GM10266 (cell line): ENCODE measurements around the gene CHID1.

Experiments
- DNase-seq: peaks from one replicate; pipeline ENCODE4 v3.0.0; 2012; ENCODE audit errors: extremely low spot score
- TF ChIP-seq, protein P1 (sequence below): IDR thresholded peaks from 2 replicates; pipeline ENCODE4 v1.5.1; 2012; ENCODE audit warnings: mild to moderate bottlenecking, low read depth; ENCODE audit not compliant: control insufficient read depth, insufficient read depth; ENCODE audit errors: missing control alignments

The CHID1 gene

DNA sequence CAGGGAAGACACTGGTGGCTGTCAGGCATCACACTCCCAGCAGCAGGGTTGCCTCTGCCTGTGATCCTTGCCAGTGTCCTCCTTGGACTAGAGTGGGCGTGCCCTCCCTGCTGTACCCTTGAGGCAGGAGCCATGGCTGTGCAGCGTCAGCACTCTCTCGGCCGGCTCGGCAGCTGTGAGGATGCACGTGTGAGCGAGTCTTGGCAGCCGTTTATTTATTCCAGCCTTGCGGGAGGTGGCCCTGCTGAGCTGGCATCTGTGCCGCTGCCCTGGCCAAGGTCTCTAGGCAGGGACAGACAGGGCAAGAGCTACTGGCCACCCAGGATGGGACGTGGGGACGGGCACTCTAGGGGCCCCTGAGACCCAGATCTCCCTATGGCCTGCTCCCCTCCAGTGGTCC, 34.1 kb downstream of the CHID1 start:
- DNase-seq: no peak
- TF ChIP-seq, protein P1, sequence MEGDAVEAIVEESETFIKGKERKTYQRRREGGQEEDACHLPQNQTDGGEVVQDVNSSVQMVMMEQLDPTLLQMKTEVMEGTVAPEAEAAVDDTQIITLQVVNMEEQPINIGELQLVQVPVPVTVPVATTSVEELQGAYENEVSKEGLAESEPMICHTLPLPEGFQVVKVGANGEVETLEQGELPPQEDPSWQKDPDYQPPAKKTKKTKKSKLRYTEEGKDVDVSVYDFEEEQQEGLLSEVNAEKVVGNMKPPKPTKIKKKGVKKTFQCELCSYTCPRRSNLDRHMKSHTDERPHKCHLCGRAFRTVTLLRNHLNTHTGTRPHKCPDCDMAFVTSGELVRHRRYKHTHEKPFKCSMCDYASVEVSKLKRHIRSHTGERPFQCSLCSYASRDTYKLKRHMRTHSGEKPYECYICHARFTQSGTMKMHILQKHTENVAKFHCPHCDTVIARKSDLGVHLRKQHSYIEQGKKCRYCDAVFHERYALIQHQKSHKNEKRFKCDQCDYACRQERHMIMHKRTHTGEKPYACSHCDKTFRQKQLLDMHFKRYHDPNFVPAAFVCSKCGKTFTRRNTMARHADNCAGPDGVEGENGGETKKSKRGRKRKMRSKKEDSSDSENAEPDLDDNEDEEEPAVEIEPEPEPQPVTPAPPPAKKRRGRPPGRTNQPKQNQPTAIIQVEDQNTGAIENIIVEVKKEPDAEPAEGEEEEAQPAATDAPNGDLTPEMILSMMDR: no peak

DNA sequence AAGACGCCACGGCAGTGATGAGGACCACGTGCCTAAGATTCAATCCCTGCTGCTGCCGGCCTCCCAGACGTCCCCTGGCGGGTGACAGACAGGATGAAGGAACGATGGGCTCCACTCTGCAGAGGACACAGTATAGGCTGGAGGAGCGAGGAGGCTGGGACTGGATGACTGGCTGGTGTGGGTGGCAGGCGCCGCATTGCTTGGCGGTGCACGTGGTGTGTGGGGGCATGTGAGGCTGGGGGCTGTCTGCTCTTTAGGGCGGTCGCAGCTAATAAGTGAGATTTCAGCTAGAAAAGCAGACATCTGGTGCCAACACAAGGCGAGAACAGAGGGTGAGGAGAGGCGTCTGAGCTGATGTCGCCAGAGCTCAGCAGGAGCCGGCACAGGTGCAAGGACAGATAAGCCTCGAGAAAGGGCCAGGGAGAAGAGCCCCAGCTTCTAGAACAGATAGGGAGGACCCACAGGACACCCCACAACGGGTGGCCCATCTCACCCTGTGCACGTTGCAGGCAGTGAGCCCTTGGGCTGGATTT, 34.8 kb downstream of the CHID1 start:
- no peak for DNase-seq
- TF ChIP-seq, protein P1: no peak

DNA sequence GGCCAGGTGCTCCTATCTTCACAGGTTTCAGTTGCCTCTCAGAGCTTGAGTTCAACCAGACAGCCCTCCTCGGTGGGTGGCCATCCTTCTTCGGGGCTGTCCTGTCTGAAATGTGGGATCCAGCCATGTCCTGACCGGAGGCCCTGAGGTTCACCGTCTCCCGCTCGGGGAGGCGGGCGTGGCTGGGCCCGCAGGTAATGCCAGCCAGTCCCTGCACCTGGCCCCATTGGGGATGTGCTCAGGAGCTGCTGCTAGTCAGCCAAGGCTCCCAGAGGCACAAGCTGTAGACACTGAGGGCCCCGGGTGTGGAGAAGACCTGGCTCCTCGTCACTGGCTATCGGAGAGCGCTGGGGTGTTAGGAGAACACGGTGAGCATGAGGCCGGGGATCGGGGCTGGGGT, 35.4 kb downstream of the CHID1 start:
- DNase-seq: no peak
- TF ChIP-seq, protein P1: no peak

DNA sequence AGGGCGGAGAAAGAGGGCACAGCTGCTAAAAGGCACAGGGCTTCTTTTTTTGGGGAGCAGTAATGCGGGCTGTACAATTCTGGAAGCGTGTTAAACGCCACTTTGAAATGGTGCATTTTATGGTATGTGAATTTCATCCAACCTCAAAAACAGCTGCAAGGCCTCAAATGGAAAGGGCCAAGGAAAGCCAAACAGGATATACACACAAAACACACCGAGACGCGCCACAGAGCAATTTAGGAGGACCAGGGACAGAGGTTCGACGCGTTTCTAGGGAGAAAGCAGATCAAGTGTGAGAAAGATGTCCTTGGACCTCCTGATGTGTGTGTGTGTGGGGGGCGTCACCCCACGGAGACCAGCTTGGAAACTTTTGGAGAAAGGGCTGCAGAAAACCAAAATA, 36.9 kb downstream of the CHID1 start:
- TF ChIP-seq, protein P1: no peak
- DNase-seq: no peak

DNA sequence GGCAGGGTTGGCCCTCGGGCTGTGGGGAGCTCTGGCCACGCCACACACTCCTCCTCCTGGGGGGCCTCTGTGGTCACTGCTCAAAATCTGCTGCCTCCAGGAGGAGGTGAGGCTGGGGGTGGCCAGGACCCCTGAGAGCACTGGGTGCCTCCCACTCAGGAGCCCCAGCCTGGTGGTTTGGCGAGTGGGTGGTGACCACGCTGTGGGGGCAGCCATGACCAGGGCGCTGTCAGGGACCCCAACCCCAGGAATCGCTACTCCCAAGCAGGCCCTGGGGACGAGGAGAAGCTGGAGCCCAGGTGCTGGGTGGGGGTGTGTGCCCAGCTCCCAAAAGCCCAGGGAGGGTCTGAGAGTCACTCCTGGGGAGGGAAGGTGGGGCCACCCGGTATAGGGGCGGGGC, 37.8 kb downstream of the CHID1 start:
- TF ChIP-seq, protein P1: no peak
- no peak for DNase-seq

DNA sequence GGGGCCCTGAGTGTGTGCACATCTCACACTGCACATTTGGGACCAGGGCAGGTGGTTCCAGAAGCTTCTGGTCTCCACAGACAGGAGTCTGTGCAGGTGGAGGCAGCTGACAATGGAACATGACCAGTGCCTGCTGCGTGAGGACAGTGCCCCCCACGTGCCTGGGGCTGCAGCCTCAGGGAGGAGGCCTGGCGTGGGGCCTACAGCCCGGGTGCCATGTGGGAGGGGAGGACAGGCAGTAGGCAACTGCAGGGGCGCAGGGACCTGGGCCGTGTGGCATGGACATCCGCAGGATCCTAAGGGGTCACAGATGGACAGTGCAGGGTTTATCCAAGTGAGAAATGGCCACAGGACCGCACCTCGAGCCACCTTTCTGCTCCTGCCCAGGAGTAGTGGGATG, 39.1 kb downstream of the CHID1 start:
- no peak for DNase-seq
- TF ChIP-seq, protein P1: no peak

DNA sequence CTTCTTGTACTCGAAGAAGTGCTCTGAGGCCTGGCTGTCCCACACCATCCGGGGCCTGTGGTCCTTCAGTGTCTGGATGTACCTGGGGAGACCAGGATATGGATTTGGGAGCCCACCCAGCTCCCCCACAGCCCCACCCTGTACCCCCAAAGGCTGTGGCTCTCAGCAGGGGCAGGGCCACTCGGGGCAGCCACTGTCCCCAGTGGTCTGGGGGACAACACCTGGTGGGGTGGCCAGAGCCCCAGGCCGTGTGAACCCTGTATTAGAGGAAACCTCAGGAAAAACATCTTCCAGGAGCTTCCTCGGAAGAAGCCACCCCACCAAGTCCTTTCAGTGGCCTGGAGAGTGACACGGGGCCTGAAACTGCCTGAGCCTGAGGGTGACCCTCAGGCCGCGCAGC, 40.2 kb downstream of the CHID1 start:
- DNase-seq: no peak
- TF ChIP-seq, protein P1: no peak
